ENCODE results near the gene MYO3B. TPM values are rescaled to one million over a fixed set of nuclear protein-coding genes. Genes with fewer than 3 reads are reported as not detected.

The MYO3B gene
- total and polyA plus RNA-seq, 4 donors: 0.50 to 0.61 (median 0.53) TPM

DNA sequence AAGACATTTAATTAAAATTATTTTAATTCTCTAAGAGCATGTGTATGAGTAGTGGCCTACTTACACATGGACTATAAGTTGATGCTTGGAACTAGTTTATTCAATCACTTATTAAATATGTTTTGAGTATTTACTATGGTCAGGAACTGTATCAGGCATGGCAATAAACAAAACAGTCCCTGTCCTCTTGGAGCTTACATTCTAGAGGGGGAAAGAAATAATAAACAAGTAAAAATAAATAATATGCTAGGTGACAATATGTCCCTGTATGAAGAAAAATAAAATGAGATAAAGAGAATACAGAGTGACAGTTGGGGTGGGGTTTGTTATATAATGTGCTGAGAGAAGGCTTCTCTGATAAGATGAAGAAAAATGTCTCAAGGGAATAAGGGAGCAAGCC lies 74.5 kb downstream of the MYO3B start:
- H3K36me3 ChIP-seq (ENCODE audit: control insufficient read depth, insufficient read depth, low read length): no peaks in the 10 kb centered on the region
- no peak for DNase-seq (ENCODE audit: low read depth in 4 of 6, low spot score in 6 of 6)
- no peaks in the 10 kb centered on the region for H3K27me3 ChIP-seq (ENCODE audit: control insufficient read depth, insufficient read depth, low read length)
- H3K9me3 ChIP-seq (ENCODE audit: control insufficient read depth, insufficient read depth, low read length): no peaks in the 10 kb centered on the region
- no peak overlapping the region for H3K4me3 ChIP-seq (ENCODE audit: low read depth, low read length)
- H3K27ac ChIP-seq (ENCODE audit: low read depth, low read length): no peak overlapping the region
- H3K4me1 ChIP-seq (ENCODE audit: control insufficient read depth, insufficient read depth, low read length): no peaks in the 10 kb centered on the region

GRCh38 chr2:170253721-170254230 lies 75.8 kb downstream of the MYO3B start:
- no peaks in the 10 kb centered on the region for H3K4me1 ChIP-seq (ENCODE audit: control insufficient read depth, insufficient read depth, low read length)
- H3K9me3 ChIP-seq (ENCODE audit: control insufficient read depth, insufficient read depth, low read length): no peaks in the 10 kb centered on the region
- H3K4me3 ChIP-seq (ENCODE audit: low read depth, low read length): no peak overlapping the region
- H3K27ac ChIP-seq (ENCODE audit: low read depth, low read length): no peak overlapping the region
- DNase-seq (ENCODE audit: low read depth in 4 of 6, low spot score in 6 of 6): no peak
- no peaks in the 10 kb centered on the region for H3K36me3 ChIP-seq (ENCODE audit: control insufficient read depth, insufficient read depth, low read length)
- H3K27me3 ChIP-seq (ENCODE audit: control insufficient read depth, insufficient read depth, low read length): no peaks in the 10 kb centered on the region
- 100% methylated on average over 1 of the region's 6 CpGs for WGBS (ENCODE audit: insufficient coverage)

DNA sequence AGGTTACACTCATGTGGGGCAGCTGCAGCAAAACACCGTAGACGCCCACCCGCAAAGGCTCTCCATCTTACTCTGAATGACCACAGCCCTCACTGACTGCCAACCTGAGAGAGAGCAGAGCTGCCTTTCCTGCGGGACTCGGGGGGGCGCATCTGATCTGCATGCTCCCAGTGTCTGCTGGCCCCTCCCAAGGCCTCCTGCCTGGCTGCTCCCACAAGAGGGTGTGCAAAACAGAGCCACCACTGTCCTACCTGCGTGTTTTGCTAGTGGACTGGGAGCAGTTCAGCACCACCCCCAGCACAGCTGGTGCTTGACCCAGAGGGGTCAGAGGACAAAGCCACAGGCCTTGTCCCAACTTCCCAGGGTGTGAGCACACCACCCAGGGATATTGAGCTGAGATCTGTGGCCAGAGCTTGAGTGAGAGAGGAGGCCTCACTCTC lies 76.4 kb downstream of the MYO3B start:
- H3K27me3 ChIP-seq (ENCODE audit: control insufficient read depth, insufficient read depth, low read length): no peaks in the 10 kb centered on the region
- no peak overlapping the region for H3K27ac ChIP-seq (ENCODE audit: low read depth, low read length)
- H3K4me3 ChIP-seq (ENCODE audit: low read depth, low read length): no peak overlapping the region
- H3K9me3 ChIP-seq (ENCODE audit: control insufficient read depth, insufficient read depth, low read length): no peaks in the 10 kb centered on the region
- no peaks in the 10 kb centered on the region for H3K4me1 ChIP-seq (ENCODE audit: control insufficient read depth, insufficient read depth, low read length)
- no peak for DNase-seq (ENCODE audit: low read depth in 4 of 6, low spot score in 6 of 6)
- H3K36me3 ChIP-seq (ENCODE audit: control insufficient read depth, insufficient read depth, low read length): no peaks in the 10 kb centered on the region
- WGBS (ENCODE audit: insufficient coverage): 81% methylated on average over 7 of the region's 7 CpGs

DNA sequence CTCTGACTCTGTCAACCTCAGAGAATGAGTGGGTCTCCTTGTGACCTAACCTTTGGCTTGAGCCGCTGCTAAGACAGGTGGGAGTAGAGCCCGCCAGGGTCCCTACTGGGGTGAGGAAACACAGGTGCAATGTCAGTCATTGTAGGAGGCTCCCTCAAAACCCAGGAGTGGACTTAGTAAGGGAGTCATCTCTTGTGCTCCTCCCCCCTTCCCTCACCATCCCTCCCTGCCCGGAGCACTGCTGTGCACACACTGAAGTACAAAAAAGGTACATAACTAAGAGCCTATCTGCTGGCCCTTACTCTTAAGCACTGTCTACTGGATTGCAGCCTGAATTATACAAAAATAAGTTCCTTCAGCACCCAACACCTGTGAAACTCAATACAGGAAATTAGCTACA lies 77.2 kb downstream of the MYO3B start:
- DNase-seq (ENCODE audit: low read depth in 4 of 6, low spot score in 6 of 6): no peak
- Histone ChIP-seq H3K27ac (ENCODE audit: low read depth, low read length) (no peak overlapping the region), H3K4me3 (ENCODE audit: low read depth, low read length) (no peak overlapping the region), H3K9me3 (ENCODE audit: control insufficient read depth, insufficient read depth, low read length) (no peaks in the 10 kb centered on the region), H3K36me3 (ENCODE audit: control insufficient read depth, insufficient read depth, low read length) (no peaks in the 10 kb centered on the region), H3K4me1 (ENCODE audit: control insufficient read depth, insufficient read depth, low read length) (no peaks in the 10 kb centered on the region), H3K27me3 (ENCODE audit: control insufficient read depth, insufficient read depth, low read length) (no peaks in the 10 kb centered on the region)
- 92% methylated on average over 1 of the region's 3 CpGs for WGBS (ENCODE audit: insufficient coverage)

DNA sequence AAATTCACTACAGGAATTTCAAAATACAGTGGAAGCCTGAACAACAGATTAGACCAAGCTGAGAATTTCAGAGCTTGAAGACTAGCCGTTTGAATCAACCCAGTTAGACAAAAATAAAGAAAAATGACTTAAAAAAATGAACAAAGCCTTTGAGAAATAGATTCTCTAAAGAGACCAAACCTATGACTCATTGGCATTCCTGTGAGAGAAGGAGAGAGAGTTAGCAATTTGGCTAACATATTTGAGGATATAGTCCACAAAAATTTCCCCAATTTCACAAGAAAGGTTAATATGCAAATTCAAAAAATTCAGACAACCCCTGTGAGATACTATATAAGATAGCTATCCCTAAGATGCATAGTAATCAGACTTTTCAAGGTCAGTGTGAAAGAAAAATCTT lies 78.0 kb downstream of the MYO3B start:
- H3K4me3 ChIP-seq (ENCODE audit: low read depth, low read length): no peak overlapping the region
- no CpG with 5 or more reads among the region's 1 CpG for WGBS (ENCODE audit: insufficient coverage)
- no peak overlapping the region for H3K27ac ChIP-seq (ENCODE audit: low read depth, low read length)
- DNase-seq (ENCODE audit: low read depth in 4 of 6, low spot score in 6 of 6): no peak
- H3K36me3 ChIP-seq (ENCODE audit: control insufficient read depth, insufficient read depth, low read length): no peaks in the 10 kb centered on the region
- no peaks in the 10 kb centered on the region for H3K9me3 ChIP-seq (ENCODE audit: control insufficient read depth, insufficient read depth, low read length)
- no peaks in the 10 kb centered on the region for H3K27me3 ChIP-seq (ENCODE audit: control insufficient read depth, insufficient read depth, low read length)
- H3K4me1 ChIP-seq (ENCODE audit: control insufficient read depth, insufficient read depth, low read length): no peaks in the 10 kb centered on the region

DNA sequence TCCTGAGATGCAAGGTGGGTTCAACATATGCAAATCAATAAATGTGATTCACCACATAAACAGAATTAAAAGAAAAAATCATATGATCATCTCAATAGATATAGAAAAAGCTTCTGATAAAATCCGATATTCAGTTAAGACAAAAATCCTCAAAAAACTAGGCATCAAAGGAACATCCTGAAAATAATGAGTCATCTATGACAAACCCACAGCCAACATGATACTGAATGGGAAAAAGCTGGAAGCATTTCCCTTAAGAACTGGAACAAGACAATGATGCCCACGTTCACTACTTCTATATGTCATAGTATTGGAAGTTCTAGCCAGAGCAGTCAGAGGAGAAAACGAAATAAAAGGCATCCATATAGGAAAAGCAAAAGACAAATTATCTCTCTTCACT lies 80.4 kb downstream of the MYO3B start:
- Histone ChIP-seq H3K36me3 (ENCODE audit: control insufficient read depth, insufficient read depth, low read length) (no peaks in the 10 kb centered on the region), H3K27me3 (ENCODE audit: control insufficient read depth, insufficient read depth, low read length) (no peaks in the 10 kb centered on the region), H3K9me3 (ENCODE audit: control insufficient read depth, insufficient read depth, low read length) (no peaks in the 10 kb centered on the region), H3K27ac (ENCODE audit: low read depth, low read length) (no peak overlapping the region), H3K4me3 (ENCODE audit: low read depth, low read length) (no peak overlapping the region), H3K4me1 (ENCODE audit: control insufficient read depth, insufficient read depth, low read length) (no peaks in the 10 kb centered on the region)
- no CpG with 5 or more reads among the region's 3 CpGs for WGBS (ENCODE audit: insufficient coverage)
- no peak for DNase-seq (ENCODE audit: low read depth in 4 of 6, low spot score in 6 of 6)

DNA sequence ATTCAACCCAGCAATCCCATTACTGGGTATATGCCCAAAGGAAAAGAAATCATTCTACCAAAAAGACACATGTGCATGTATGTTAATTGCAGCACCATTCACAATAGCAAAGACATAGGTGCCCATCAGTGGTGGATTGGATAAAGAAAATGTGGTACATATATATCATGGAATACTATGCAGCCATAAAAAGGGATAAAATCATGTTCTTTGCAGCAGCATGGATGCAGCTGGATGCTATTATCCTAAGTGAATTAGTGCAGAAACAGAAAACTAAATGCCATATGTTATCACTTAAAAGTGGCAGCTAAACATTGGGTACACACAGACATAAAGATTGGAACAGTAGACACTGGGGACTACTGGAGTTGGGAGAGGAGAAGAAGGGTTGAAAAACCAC lies 82.2 kb downstream of the MYO3B start:
- Histone ChIP-seq H3K9me3 (ENCODE audit: control insufficient read depth, insufficient read depth, low read length) (no peaks in the 10 kb centered on the region), H3K27me3 (ENCODE audit: control insufficient read depth, insufficient read depth, low read length) (no peaks in the 10 kb centered on the region), H3K27ac (ENCODE audit: low read depth, low read length) (no peak overlapping the region), H3K36me3 (ENCODE audit: control insufficient read depth, insufficient read depth, low read length) (no peaks in the 10 kb centered on the region), H3K4me1 (ENCODE audit: control insufficient read depth, insufficient read depth, low read length) (no peaks in the 10 kb centered on the region), H3K4me3 (ENCODE audit: low read depth, low read length) (no peak overlapping the region)
- DNase-seq (ENCODE audit: low read depth in 4 of 6, low spot score in 6 of 6): no peak

DNA sequence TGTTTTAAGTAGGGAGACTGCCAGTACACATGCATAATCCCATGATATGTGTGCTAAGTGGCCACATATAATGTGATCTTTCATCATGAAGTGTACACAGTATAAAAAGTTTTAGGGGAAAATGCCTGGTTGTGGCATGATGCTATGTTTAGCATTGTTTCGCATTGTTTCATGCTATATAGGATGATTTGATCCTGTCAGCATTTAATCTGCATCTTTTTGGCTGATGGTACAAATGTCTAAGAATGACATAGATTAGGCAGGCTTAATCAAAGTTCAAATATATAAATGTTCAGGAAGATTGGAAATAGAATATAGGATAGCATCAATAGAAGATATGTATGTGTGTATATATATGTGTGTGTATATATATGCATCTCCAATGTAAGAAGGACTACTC lies 83.6 kb downstream of the MYO3B start:
- 80% methylated on average over 1 of the region's 1 CpG for WGBS (ENCODE audit: insufficient coverage)
- Histone ChIP-seq H3K27ac (ENCODE audit: low read depth, low read length) (no peak overlapping the region), H3K4me3 (ENCODE audit: low read depth, low read length) (no peak overlapping the region), H3K36me3 (ENCODE audit: control insufficient read depth, insufficient read depth, low read length) (no peaks in the 10 kb centered on the region), H3K4me1 (ENCODE audit: control insufficient read depth, insufficient read depth, low read length) (no peaks in the 10 kb centered on the region), H3K9me3 (ENCODE audit: control insufficient read depth, insufficient read depth, low read length) (no peaks in the 10 kb centered on the region), H3K27me3 (ENCODE audit: control insufficient read depth, insufficient read depth, low read length) (no peaks in the 10 kb centered on the region)
- no peak for DNase-seq (ENCODE audit: low read depth in 4 of 6, low spot score in 6 of 6)

DNA sequence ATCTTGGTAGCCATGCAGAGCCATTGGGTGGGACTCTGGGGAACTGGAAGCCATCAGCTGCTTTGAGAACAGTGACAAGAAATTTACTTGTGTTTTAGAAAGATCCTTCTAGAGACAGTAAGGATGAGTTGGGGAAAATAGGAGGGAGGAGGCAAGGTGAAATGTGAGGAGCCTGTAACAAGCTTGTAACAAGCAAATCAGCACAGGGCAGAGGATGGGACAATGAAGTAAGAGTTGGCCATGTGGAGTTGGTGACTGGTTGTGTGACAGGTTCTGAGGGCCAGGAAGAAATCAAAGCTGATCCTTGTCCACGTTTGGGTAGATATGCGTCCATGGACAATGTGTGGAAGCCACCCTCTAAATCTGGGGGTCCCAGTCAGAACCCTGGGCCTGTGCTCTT lies 84.4 kb downstream of the MYO3B start:
- WGBS (ENCODE audit: insufficient coverage): no CpG with 5 or more reads among the region's 2 CpGs

GRCh38 chr2:170262806-170263205 lies 84.9 kb downstream of the MYO3B start:
- Histone ChIP-seq H3K4me1 (ENCODE audit: control insufficient read depth, insufficient read depth, low read length) (no peaks in the 10 kb centered on the region), H3K27me3 (ENCODE audit: control insufficient read depth, insufficient read depth, low read length) (no peaks in the 10 kb centered on the region), H3K36me3 (ENCODE audit: control insufficient read depth, insufficient read depth, low read length) (no peaks in the 10 kb centered on the region), H3K4me3 (ENCODE audit: low read depth, low read length) (no peak overlapping the region), H3K9me3 (ENCODE audit: control insufficient read depth, insufficient read depth, low read length) (no peaks in the 10 kb centered on the region), H3K27ac (ENCODE audit: low read depth, low read length) (no peak overlapping the region)
- WGBS (ENCODE audit: insufficient coverage): 100% methylated on average over 2 of the region's 4 CpGs
- DNase-seq (ENCODE audit: low read depth in 4 of 6, low spot score in 6 of 6): no peak

More for the DNA sequence above, 84.4 kb downstream of the MYO3B start:
- Histone ChIP-seq H3K27ac (ENCODE audit: low read depth, low read length) (no peak overlapping the region), H3K4me1 (ENCODE audit: control insufficient read depth, insufficient read depth, low read length) (no peaks in the 10 kb centered on the region), H3K27me3 (ENCODE audit: control insufficient read depth, insufficient read depth, low read length) (no peaks in the 10 kb centered on the region), H3K9me3 (ENCODE audit: control insufficient read depth, insufficient read depth, low read length) (no peaks in the 10 kb centered on the region), H3K36me3 (ENCODE audit: control insufficient read depth, insufficient read depth, low read length) (no peaks in the 10 kb centered on the region), H3K4me3 (ENCODE audit: low read depth, low read length) (no peak overlapping the region)
- DNase-seq (ENCODE audit: low read depth in 4 of 6, low spot score in 6 of 6): no peak
